ENCODE measurements around the gene PVALEF.

GRCh38 chr17:81130385-81131361 is 34.6 kb upstream of the PVALEF start:
- TF ChIP-seq ATF7 (IDR thresholded peaks at IDR 0.05) = no peak
- TF ChIP-seq ATF7 (CRISPR knock-in tag; IDR thresholded peaks at IDR 0.05) = no peak
- no peak for TF ChIP-seq HMG20B (CRISPR knock-in tag; conservative IDR thresholded peaks at IDR 0.05)
- TF ChIP-seq ATF6 (CRISPR knock-in tag; conservative IDR thresholded peaks at IDR 0.05) = no peak
- no peak for TF ChIP-seq CHD2 (IDR thresholded peaks at IDR 0.05; ENCODE audit: low read depth, low read length)
- TF ChIP-seq BCLAF1 (IDR thresholded peaks at IDR 0.05) = no peak
